SHP77 treated with DMSO at 0.1 percent for 48 hours (cell line): ENCODE data around the gene SND1.

Experiments used
- DNase-seq: peaks from one replicate; lab custom pipeline; 2025; lab: John Stamatoyannopoulos, UW

SND1 gene

GRCh38 chr7:127905491-127906330, 253.7 kb downstream of the SND1 start:
- no peak for DNase-seq

DNA sequence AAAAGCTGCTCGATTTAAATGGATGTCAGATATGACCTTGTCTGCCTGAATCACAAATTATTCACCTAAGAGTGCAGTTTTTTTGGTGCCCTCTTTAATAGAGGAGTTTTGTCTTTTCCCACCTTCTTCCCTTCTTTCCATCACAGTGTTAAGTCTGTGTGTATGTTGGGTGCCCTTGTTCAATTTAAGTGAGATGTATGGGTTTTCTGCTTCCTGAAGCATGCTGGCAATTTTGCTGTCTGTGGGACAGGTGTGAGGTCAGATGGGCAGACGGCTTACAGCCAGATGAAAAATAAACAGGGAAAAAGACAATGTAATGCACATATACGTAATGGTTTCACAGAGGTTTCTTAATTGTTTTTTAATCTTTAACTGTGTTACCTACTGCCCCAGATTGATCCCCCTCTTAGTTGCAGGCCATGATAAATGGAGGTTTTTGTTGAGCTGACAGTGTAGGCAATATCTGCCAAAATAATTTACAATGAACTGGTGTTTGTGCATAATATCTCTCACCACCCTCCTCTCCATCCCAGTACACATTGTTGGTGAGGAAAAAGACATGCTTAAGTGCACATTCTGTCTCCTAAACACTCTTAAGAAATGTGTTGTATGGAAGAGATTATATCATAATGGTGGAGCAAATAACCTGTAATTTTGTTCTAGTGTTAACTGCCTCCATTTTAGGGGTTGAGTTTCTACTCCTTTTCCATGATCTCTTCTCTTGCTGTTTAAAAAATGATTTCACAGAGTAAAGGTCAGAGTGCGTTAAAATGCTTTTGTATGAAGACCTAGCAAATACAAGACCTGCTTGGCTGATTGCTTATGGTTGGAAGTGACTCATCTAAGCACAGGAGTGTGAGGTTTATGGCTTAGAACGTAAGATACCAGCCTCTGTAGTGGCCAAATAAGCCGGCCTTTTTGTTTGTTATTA, 255.4 kb downstream of the SND1 start:
- DNase-seq = peak; percentile 32

- DNase-seq = no peak
Observed at GRCh38 chr7:127908430-127909258, 256.6 kb downstream of the SND1 start.

GRCh38 chr7:127909424-127910152, 257.6 kb downstream of the SND1 start:
- DNase-seq = no peak

GRCh38 chr7:127910670-127911069, 258.7 kb downstream of the SND1 start:
- no peak for DNase-seq

GRCh38 chr7:127911968-127912511, 260.0 kb downstream of the SND1 start:
- no peak for DNase-seq

- no peak for DNase-seq
Observed at GRCh38 chr7:127912901-127913300, 260.9 kb downstream of the SND1 start.

DNA sequence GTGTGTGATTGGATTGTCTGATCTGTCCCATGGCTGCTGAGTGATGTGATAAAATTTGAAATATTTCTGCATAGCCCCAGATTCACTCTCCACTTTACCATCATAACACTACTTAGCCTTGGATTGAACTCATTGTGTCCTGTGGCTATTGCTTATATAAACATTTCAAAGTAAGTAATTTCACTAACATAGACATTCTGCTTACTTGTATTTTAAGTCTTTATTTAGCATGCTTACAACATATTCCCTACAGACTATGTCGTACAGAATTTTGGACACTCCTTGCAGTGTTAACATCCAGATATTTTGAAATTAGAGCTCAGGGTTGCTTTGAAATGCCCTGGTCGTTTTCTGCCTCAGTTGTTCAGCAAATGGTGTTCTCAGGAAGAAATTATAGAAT, 261.7 kb downstream of the SND1 start:
- no peak for DNase-seq

- no peak for DNase-seq
Observed at GRCh38 chr7:127914693-127915092, 262.7 kb downstream of the SND1 start.

DNA sequence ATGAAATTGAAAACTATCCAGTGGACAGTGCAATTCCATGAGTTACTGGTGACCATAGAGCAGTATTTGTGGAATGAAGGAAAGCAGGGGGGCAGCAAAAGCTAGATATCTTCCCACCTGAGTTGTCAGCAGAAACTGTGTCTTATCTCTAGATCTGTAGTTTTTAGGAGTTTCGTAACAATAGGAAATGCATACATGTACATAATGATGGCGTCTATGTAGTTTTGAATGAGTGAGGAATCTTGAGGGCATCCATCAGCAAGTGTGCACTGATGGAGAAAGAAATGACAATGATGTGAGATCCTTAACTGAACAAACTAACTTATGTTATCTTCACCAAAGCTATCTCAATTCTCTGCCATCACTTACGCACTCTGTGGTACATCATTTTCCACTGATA, 264.7 kb downstream of the SND1 start:
- no peak for DNase-seq

- DNase-seq = no peak
Observed at GRCh38 chr7:127918130-127918529, 266.1 kb downstream of the SND1 start.

- no peak for DNase-seq
Observed at GRCh38 chr7:127920787-127921438, 268.9 kb downstream of the SND1 start.

DNA sequence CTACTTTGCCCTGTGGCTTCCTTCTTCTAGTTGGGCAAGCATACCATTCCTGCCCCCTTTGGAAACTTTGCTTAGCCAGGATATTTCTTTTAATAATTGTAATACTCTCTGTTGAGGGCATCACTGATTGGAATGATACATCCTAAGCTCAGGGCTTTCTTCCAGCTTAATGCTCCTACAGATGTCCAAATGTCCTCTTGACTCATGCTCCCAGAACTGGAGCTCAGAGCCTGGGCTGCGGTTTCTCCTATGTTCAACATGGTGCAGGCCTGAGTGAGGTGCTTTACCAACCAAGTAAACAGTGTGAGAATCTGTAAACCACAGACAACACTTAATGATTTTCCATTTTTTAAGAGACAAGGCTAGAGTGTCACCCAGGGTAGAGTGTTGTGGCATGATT, 270.7 kb downstream of the SND1 start:
- DNase-seq = no peak

DNA sequence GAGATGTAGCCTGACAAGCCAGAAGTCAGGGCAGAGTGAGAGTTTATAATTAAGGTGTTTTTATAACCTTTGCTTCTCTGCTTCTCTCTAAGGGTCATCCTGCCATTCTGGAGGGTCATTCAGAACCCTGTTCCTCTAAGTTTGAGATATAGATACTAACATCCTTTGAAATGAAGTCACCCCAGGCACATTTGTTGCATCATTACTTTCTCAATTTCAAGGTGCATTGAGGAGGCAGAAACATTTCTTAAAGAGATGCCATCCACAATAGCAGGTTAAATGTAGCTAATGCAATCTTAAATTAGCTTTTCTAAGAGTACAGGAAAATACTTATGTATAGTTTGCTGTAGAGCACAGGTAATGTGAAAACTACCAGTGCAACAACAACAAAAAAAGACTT, 272.9 kb downstream of the SND1 start:
- no peak for DNase-seq

- no peak for DNase-seq
Observed at GRCh38 chr7:127927348-127927696, 275.3 kb downstream of the SND1 start.

DNA sequence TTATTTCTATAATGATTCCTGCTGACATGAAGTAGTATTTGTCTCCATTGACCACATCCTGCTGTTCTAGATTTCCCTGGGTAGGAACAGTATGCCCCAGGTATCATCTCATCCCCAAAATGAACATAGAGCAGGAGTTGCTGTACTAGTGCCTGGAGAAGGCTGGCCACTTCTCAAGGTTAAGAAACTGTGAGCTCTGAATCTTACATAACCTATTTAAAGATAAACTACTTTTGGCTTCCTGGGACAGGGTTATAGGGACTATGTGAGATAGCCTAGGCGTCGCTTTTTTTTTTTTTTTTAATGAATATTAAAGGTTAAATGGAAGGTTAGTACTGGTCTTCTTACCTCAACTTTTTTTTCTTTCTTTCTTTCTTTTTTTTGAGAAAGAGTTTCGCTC, 276.2 kb downstream of the SND1 start:
- DNase-seq = no peak

DNA sequence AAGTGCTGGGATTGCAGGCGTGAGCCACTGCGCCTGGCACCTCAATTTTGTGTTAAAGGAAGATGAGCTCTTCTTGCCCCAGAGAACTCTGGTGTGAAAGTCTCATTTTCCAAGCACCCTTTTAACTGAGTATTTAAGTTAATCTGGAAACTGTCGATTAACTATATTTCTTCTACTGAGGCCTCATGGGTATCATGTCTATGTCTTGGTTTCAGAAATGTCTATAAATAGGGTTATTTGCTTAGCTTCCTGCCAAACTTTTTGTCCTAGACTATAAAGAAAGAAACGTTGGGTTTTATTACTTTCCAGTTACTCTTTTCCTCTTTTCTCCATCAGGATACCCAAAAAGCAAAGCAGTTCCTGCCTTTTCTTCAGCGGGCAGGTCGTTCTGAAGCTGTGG, 276.9 kb downstream of the SND1 start:
- DNase-seq = no peak

GRCh38 chr7:127930341-127931328, 278.6 kb downstream of the SND1 start:
- no peak for DNase-seq

DNA sequence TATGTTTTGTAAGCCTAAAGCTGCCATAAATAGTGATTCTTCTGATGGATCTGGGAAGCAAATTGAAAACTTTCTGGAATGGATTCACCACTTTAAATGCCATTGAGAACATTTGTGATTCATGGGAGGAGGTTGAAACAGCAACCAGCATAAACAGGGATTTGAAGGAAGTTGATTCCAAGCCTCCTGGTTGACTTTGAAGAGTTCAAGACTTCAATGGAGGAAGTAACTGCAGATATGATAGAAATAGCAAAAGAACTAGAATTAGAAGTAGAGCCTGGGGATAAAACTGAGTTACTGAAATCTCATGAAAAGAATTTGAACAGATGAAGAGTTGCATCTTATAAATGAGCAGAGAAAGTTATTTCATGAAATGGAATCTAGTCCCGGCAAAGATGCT, 280.1 kb downstream of the SND1 start:
- DNase-seq = no peak

DNA sequence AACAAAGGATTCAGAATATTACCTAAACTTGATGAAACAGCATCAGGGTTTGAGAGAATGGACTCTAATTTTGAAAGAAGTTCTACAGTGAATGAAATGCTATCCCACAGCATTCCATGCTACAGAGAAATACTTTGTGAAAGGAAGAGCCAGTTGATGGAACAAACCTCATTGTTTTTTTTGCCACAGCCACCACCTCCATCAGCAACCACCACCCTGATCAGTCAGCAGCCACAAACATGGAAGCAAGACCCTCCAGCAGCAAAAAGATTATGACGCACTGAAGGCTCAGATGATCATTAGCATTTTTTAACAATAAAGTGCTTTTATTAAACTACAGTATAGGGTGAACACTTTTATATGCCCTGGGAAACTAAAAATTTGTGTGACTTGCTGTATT, 280.5 kb downstream of the SND1 start:
- no peak for DNase-seq
